Measurements from ENCODE around the gene CALML6.
"Not testable (repeated sequence)": the region's sequence is repeated elsewhere in the genome, so short reads cannot be mapped to it uniquely, and the experiment has no call there.

CALML6 gene, protein sequence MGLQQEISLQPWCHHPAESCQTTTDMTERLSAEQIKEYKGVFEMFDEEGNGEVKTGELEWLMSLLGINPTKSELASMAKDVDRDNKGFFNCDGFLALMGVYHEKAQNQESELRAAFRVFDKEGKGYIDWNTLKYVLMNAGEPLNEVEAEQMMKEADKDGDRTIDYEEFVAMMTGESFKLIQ

DNA sequence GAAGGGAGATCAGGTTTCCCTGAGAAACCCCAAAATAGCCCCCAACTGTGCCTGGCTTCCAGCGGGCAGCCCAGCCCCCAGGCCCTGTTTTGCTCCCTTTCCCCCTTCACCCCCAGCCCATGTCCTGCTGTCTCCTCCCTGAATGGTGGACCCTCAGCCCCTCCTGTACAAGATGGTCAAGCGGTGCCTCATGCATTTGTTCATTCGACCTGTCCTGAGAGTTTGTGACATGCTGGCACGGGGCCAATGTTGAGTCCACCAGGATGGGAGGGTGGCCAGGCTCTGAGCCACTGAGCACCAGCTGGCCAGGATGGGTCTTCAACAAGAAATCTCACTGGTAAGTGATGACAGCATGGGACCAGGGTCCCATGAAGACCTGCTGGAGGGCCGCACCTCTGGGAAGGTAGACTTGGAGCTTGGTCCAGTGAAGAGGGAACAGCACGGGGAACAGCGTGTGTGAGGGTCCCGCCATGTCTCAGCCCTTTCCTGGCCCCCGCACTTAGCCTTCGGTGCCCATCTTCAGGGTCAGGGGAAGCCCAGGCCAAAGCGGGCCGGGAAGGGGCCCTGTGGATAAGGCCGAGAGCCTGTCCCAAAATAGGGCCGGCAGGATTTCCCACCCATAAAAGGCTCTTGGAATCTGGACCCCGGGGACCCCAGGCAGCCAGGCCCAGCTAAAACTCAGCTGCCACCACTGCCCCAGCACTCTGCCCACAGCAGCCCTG is at the start of gene CALML6:
CALML6 (plus strand) TSS at position 290 of the 722 bp plus-strand sequence; CDS start at position 311, 21 bp downstream.
- in situ Hi-C loops (cut with HindIII; ENCODE audit: low pct_ligation_motif_present, low pct_unique_long_range_greater_than_20kb, low sequenced_read_pairs) = no loop called here
- DNase-seq = no peak

DNA sequence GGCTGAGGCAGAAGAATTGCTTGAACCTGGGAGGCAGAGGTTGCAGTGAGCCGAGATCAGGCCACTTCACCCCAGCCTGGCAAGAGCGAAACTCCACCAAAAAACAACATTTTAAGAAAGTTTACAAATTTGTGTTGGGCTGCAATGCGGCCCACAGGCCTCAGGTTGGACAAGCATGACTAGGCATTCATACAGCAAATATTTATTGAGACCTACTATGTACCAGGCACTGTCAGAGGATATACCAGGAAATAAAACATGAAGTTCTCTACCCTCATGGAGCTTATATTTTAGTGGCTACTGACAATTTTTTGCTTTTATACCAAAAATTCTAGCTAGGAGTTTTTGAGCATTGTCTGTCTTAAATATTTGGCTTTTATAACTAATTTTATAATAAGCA is 47.9 kb upstream of the CALML6 start:
- in situ Hi-C loops (cut with HindIII; ENCODE audit: low pct_ligation_motif_present, low pct_unique_long_range_greater_than_20kb, low sequenced_read_pairs) = no loop called here
- DNase-seq = no peak

GRCh38 chr1:1869469-1869868 is 45.6 kb upstream of the CALML6 start:
- DNase-seq = no peak
- in situ Hi-C loops (cut with HindIII; ENCODE audit: low pct_ligation_motif_present, low pct_unique_long_range_greater_than_20kb, low sequenced_read_pairs) = no loop called here

- DNase-seq = no peak
- in situ Hi-C loops (cut with HindIII; ENCODE audit: low pct_ligation_motif_present, low pct_unique_long_range_greater_than_20kb, low sequenced_read_pairs) = no loop called here
Observed at GRCh38 chr1:1872329-1872994, 42.6 kb upstream of the CALML6 start.

DNA sequence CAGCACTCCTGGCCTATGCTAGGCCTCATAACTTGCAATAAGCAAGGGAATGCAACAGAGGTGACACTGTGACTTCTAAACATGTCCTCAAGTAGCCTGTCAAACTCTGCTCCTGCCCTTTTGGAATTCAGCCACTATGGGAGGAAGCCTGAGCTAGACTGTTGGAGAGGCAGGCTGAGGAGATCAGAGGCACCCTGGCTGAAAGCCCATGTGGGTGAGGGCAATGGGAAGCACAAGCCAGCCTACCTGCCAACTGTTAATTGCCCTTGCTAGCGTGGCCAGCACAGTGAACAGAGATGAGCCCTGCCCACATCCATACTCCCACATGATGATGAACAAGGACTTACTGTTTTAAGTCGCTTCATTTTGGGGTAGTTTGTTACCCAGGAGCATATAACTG is 41.9 kb upstream of the CALML6 start:
- no peak for DNase-seq
- in situ Hi-C loops (cut with HindIII; ENCODE audit: low pct_ligation_motif_present, low pct_unique_long_range_greater_than_20kb, low sequenced_read_pairs) = no loop called here

- no peak for DNase-seq
- in situ Hi-C loops (cut with HindIII; ENCODE audit: low pct_ligation_motif_present, low pct_unique_long_range_greater_than_20kb, low sequenced_read_pairs) = no loop called here
Observed at GRCh38 chr1:1874901-1875300, 40.2 kb upstream of the CALML6 start.

GRCh38 chr1:1875932-1876331 is 39.1 kb upstream of the CALML6 start:
- no peak for DNase-seq
- in situ Hi-C loops (cut with HindIII; ENCODE audit: low pct_ligation_motif_present, low pct_unique_long_range_greater_than_20kb, low sequenced_read_pairs) = no loop called here

DNA sequence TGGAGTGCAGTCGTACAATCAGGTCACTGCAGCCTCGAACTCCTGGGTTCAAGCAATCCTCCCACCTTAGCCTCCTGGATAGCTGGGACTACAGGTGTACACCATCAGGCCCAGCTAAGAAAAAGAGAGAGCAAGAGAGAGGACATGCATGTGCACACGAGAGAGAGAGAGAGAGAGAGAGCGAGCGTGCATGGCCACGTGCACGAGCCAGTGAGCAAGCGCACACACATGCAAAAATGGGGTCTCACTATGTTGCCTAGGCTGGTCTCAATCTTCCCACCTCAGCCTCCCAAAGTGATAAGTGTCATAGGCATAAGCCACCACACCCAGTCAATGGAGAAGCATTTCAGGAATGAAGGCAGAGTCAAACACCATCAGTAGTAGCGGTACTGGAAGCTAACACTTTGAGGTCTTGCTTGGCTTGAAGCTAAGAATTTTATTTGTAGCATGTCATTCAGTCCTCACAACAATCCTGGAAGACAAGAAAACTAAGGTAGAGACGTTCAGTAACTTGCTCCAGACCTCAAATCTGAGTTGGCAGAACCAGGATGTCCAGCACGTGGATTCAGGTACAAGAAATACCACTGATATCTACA is 38.6 kb upstream of the CALML6 start:
- in situ Hi-C loops (cut with HindIII; ENCODE audit: low pct_ligation_motif_present, low pct_unique_long_range_greater_than_20kb, low sequenced_read_pairs) = no loop called here
- no peak for DNase-seq

DNA sequence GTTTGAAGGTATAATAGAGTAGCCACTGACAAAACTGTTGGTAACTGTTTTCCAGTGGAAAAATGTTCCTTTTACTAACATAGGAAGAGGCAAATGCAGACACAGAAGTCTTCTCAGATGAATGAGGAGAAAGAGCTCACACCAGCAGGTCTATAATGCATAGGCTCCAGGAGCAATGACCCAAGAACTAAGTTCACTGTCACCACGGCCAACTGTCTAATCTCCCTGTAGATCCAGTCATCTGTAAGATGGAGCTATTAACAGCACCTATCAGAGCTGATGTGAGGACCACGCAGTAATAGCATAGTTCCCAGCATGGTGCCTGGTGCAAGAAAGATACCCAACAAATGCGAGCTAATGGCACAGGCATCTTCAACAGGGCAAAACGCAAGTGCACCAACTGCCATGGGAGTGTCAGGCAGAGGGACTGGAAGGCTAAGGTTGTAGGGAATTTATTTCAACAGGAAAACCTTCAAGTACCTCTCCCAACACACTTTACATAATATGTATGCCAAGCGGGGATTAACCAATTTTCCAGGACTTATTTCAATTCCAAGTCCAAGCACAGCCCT is 37.1 kb upstream of the CALML6 start:
- no peak for DNase-seq
- in situ Hi-C loops (cut with HindIII; ENCODE audit: low pct_ligation_motif_present, low pct_unique_long_range_greater_than_20kb, low sequenced_read_pairs) = no loop called here

GRCh38 chr1:1879942-1880341 is 35.1 kb upstream of the CALML6 start:
- in situ Hi-C loops (cut with HindIII; ENCODE audit: low pct_ligation_motif_present, low pct_unique_long_range_greater_than_20kb, low sequenced_read_pairs) = loop anchor here (10.0 kb wide), 1 partner anchor 55 kb away; no protein-coding TSS in a partner anchor
- no peak for DNase-seq

- DNase-seq = no peak
- in situ Hi-C loops (cut with HindIII; ENCODE audit: low pct_ligation_motif_present, low pct_unique_long_range_greater_than_20kb, low sequenced_read_pairs) = loop anchor here (10.0 kb wide), 1 partner anchor 56 kb away; no protein-coding TSS in a partner anchor
Observed at GRCh38 chr1:1880617-1881312, 34.3 kb upstream of the CALML6 start.

- in situ Hi-C loops (cut with HindIII; ENCODE audit: low pct_ligation_motif_present, low pct_unique_long_range_greater_than_20kb, low sequenced_read_pairs) = loop anchor here (10.0 kb wide), 1 partner anchor 57 kb away; no protein-coding TSS in a partner anchor
Observed at GRCh38 chr1:1881727-1882126, 33.3 kb upstream of the CALML6 start.

GRCh38 chr1:1883092-1883873 is 31.8 kb upstream of the CALML6 start:
- peak; percentile 25 for DNase-seq
- in situ Hi-C loops (cut with HindIII; ENCODE audit: low pct_ligation_motif_present, low pct_unique_long_range_greater_than_20kb, low sequenced_read_pairs) = loop anchor here (10.0 kb wide), 1 partner anchor 58 kb away; no protein-coding TSS in a partner anchor

More at GRCh38 chr1:1881727-1882126, 33.3 kb upstream of the CALML6 start:
- no peak for DNase-seq

DNA sequence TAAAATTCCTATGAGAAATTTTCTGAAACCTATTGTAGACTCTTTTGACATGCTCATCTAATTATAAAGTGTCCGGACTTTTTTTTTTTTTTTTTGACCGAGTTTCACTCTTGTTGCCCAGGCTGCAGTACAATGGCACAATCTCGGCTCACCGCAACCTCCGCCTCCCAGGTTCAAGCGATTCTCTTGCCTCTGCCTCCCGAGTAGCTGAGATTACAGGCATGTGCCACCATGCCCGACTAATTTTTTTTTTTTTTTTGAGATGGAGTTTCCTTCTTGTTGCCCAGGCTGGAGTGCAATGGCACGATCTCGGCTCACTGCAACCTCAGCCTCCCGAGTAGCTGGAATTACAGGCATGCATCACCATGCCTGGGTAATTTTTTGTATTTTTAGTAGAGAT is 31.2 kb upstream of the CALML6 start:
- in situ Hi-C loops (cut with HindIII; ENCODE audit: low pct_ligation_motif_present, low pct_unique_long_range_greater_than_20kb, low sequenced_read_pairs) = loop anchor here (10.0 kb wide), 1 partner anchor 59 kb away; no protein-coding TSS in a partner anchor
- DNase-seq = not testable (repeated sequence)

- DNase-seq = no peak
- in situ Hi-C loops (cut with HindIII; ENCODE audit: low pct_ligation_motif_present, low pct_unique_long_range_greater_than_20kb, low sequenced_read_pairs) = loop anchor here (10.0 kb wide), 1 partner anchor 64 kb away; no protein-coding TSS in a partner anchor
Observed at GRCh38 chr1:1889090-1889750, 25.8 kb upstream of the CALML6 start.

- peak; percentile 39 for DNase-seq
- in situ Hi-C loops (cut with HindIII; ENCODE audit: low pct_ligation_motif_present, low pct_unique_long_range_greater_than_20kb, low sequenced_read_pairs) = loop anchor here (10.0 kb wide), 1 partner anchor 65 kb away; no protein-coding TSS in a partner anchor
Observed at GRCh38 chr1:1889847-1890505, 25.1 kb upstream of the CALML6 start.

Data from ACHN (cell line).